Naive thymus-derived CD8-positive, alpha-beta T cell (primary cell): ENCODE measurements around the gene JAK1. TPM values are rescaled to one million over a fixed set of nuclear protein-coding genes. Genes with fewer than 3 reads are reported as not detected.

Source experiments
- ATAC-seq, 2 donors: fragments of 150-1000 bp; cut with Tn5 transposase in 1 of 2; sonication (Bioruptor Pico), chemical (Tn5 transposase) in 1 of 2; 1 replicate in 1 of 2; 2 replicates in 1 of 2; pipeline ENCODE4 v1.10.0; 2021; ENCODE audit warnings: mild to moderate bottlenecking in 2 of 2, moderate library complexity in 2 of 2
- POLR2A ChIA-PET: fragments of 350-600 bp; sonication (Branson Sonifier 250); formaldehyde crosslinking; loops from one replicate; lab custom pipeline; 2021; ENCODE audit warnings: antibody characterized with exemption; lab: Charles Lee
- DNase-seq, 10 donors: peaks; one replicate each; pipeline versions ENCODE4 v3.0.0 to v3.0.0-alpha.2; 2020 to 2022
- H3K27ac Mint-ChIP-seq, 10 donors: one replicate each; pipeline ENCODE4 v1.8.0; 2020 to 2022; ENCODE audit warnings: mild to moderate bottlenecking in 10 of 10, mixed read lengths in 10 of 10, moderate library complexity in 4 of 10, inconsistent platforms in 1 of 10
- H3K27me3 Mint-ChIP-seq, 5 donors: one replicate each; pipeline ENCODE4 v1.8.0; 2021 to 2022; ENCODE audit warnings: mixed read lengths in 5 of 5
- H3K36me3 Mint-ChIP-seq, 3 donors: one replicate each; pipeline ENCODE4 v1.8.0; 2020 to 2022; ENCODE audit warnings: mixed read lengths in 3 of 3, mild to moderate bottlenecking in 2 of 3, inconsistent platforms in 1 of 3
- H3K4me1 Mint-ChIP-seq, 4 donors: one replicate each; pipeline ENCODE4 v1.8.0; 2021 to 2022; ENCODE audit warnings: mixed read lengths in 4 of 4
- H3K4me3 Mint-ChIP-seq, 10 donors: one replicate each; pipeline ENCODE4 v1.8.0; 2020 to 2022; ENCODE audit warnings: mild to moderate bottlenecking in 10 of 10, mixed read lengths in 10 of 10, moderate library complexity in 6 of 10, inconsistent platforms in 1 of 10
- H3K9me3 Mint-ChIP-seq, 9 donors: one replicate each; pipeline ENCODE4 v1.8.0; 2020 to 2022; ENCODE audit warnings: mixed read lengths in 9 of 9, mild to moderate bottlenecking in 3 of 9, inconsistent platforms in 1 of 9, moderate library complexity in 1 of 9
- polyA plus RNA-seq, 3 donors: library from polyadenylated mRNA; unstranded; fragments of 300-500 nt; fragmentation: Illumina TruSeq; gene quantifications; one replicate each; pipeline ENCODE4 v1.2.3, GENCODE V29; 2021
- total RNA-seq, 8 experiments: library from RNA in 2 of 8; stranded (reverse) in 2 of 8; gene quantifications; one replicate each; pipeline ENCODE4 v1.2.3 and lab custom pipeline; 2021 to 2026

Gene JAK1
- total and polyA plus RNA-seq, 5 experiments from 2014 or later: 162 to 361 (median 244) TPM

DNA sequence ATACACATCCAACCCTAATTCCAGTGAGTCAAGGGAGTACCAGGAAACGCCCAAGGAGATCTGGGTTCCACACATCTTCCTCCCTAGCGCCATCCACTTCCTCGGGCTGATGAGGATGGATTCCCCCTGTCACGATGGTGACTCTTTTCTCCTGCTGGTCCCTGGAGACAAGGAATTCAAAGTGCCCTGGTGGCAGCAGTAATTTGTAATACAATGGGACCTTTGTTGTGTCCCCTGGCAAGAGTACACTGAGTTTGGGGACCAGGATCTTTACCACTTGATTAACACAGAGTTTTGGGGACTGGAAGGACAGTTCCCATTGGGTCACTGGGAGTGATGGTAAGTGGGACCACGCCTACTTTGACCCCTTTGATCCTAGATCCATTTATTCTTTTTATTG lies 9.4 kb upstream of the JAK1 start:
- H3K27me3 Mint-ChIP-seq: no peaks in the 10 kb centered on the region
- POLR2A ChIA-PET: interaction anchor here (0.8 kb wide), 1 partner anchor 13 kb away, joined by 6 read pairs; no protein-coding TSS in a partner anchor
- no peak overlapping the region for H3K4me3 Mint-ChIP-seq
- ATAC-seq: no peak
- peak overlapping the region in 1 of 10 donors; percentile 14 for H3K27ac Mint-ChIP-seq
- no peak for DNase-seq
- peaks cover 3 to 24% (median 5%) of the 10 kb centered on the region in 4 donors for H3K4me1 Mint-ChIP-seq
- H3K9me3 Mint-ChIP-seq: no peaks in the 10 kb centered on the region
- no peaks in the 10 kb centered on the region for H3K36me3 Mint-ChIP-seq

- no peak overlapping the region for H3K27ac Mint-ChIP-seq
- POLR2A ChIA-PET: interaction anchor here (0.8 to 1.1 kb wide), 2 partner anchors 13 to 21 kb away, joined by 3 to 6 read pairs; no protein-coding TSS in a partner anchor
- H3K4me1 Mint-ChIP-seq: peaks cover 3 to 23% (median 5%) of the 10 kb centered on the region in 4 donors
- H3K9me3 Mint-ChIP-seq: no peaks in the 10 kb centered on the region
- no peak overlapping the region for H3K4me3 Mint-ChIP-seq
- DNase-seq (no peak), ATAC-seq (no peak)
- no peaks in the 10 kb centered on the region for H3K27me3 Mint-ChIP-seq
- no peaks in the 10 kb centered on the region for H3K36me3 Mint-ChIP-seq
Measured at GRCh38 chr1:64975127-64975526, 8.8 kb upstream of the JAK1 start.

DNA sequence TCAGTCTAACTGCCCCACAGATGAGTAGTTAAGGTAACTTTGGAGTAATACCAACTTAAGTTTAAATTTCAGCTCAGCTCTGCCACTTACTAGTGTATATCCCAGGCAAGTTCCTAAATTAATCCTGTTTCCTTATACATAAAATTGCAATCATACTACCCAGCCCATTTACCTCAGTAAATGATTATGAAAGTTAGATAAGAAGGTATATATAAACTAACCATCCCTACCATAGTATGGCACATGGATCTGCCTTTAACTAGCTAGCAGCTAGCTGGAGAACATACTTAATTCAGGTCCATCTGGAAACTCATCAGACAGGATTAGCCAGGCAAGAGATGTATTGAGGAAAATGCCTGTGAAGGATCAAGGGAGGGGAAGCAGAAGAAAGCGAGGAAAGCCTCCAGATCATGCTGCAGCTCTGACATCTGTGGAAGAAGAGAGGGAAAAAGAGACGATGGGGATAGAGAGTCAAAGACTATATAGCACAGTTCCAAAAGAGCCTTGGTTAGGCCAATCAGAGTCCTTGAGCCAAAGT lies 8.0 kb upstream of the JAK1 start:
- ATAC-seq (no peak), DNase-seq (no peak)
- Mint-ChIP-seq H3K27ac (peak overlapping the region in 1 of 10 donors; percentile 58), H3K27me3 (no peaks in the 10 kb centered on the region), H3K4me3 (no peak overlapping the region), H3K4me1 (peaks cover 3 to 23% (median 5%) of the 10 kb centered on the region in 4 donors), H3K36me3 (no peaks in the 10 kb centered on the region), H3K9me3 (no peaks in the 10 kb centered on the region)
- POLR2A ChIA-PET: interaction anchor here (1.0 to 1.1 kb wide), 3 partner anchors 8 to 20 kb away, joined by 3 read pairs; partner anchors contain the start of gene JAK1

GRCh38 chr1:64973061-64973647 lies 6.8 kb upstream of the JAK1 start:
- Mint-ChIP-seq H3K36me3 (no peaks in the 10 kb centered on the region), H3K27ac (peak overlapping the region in 2 of 10 donors; percentile 23 to 27), H3K9me3 (no peaks in the 10 kb centered on the region), H3K4me3 (no peak overlapping the region), H3K4me1 (peaks cover 6 to 25% (median 8%) of the 10 kb centered on the region in 4 donors), H3K27me3 (no peaks in the 10 kb centered on the region)
- POLR2A ChIA-PET: interaction anchor here (0.6 to 1.3 kb wide), 3 partner anchors 92 to 345 kb away, joined by 3 read pairs; no protein-coding TSS in a partner anchor
- DNase-seq (no peak), ATAC-seq (no peak)

- POLR2A ChIA-PET: interaction anchor here (0.6 to 1.2 kb wide), 3 partner anchors 51 to 224 kb away, joined by 3 to 5 read pairs (median 3); no protein-coding TSS in a partner anchor
- ATAC-seq: no peak
- no peak overlapping the region for H3K4me3 Mint-ChIP-seq
- H3K27ac Mint-ChIP-seq: peak overlapping the region in 2 of 10 donors; percentile 53 to 60
- DNase-seq: no peak
- no peaks in the 10 kb centered on the region for H3K27me3 Mint-ChIP-seq
- H3K4me1 Mint-ChIP-seq: peaks cover 21 to 44% (median 31%) of the 10 kb centered on the region in 4 donors
- H3K9me3 Mint-ChIP-seq: no peaks in the 10 kb centered on the region
- no peaks in the 10 kb centered on the region for H3K36me3 Mint-ChIP-seq
Measured at GRCh38 chr1:64969305-64970046, 3.1 kb upstream of the JAK1 start.

- Mint-ChIP-seq H3K27me3 (no peaks in the 10 kb centered on the region), H3K4me1 (peaks cover 24 to 47% (median 42%) of the 10 kb centered on the region in 4 donors), H3K4me3 (peak overlapping the region; percentile 77 to 95 (median 92)), H3K27ac (peak overlapping the region; percentile 93 to 98 (median 97)), H3K36me3 (no peaks in the 10 kb centered on the region), H3K9me3 (no peaks in the 10 kb centered on the region)
- DNase-seq (no peak), ATAC-seq (no peak)
- POLR2A ChIA-PET: interaction anchor here (0.9 to 3.4 kb wide), 8 partner anchors 9 to 102 kb away, joined by 4 to 35 read pairs (median 12); no protein-coding TSS in a partner anchor
Measured at GRCh38 chr1:64967381-64967780, 1.0 kb upstream of the JAK1 start.

DNA sequence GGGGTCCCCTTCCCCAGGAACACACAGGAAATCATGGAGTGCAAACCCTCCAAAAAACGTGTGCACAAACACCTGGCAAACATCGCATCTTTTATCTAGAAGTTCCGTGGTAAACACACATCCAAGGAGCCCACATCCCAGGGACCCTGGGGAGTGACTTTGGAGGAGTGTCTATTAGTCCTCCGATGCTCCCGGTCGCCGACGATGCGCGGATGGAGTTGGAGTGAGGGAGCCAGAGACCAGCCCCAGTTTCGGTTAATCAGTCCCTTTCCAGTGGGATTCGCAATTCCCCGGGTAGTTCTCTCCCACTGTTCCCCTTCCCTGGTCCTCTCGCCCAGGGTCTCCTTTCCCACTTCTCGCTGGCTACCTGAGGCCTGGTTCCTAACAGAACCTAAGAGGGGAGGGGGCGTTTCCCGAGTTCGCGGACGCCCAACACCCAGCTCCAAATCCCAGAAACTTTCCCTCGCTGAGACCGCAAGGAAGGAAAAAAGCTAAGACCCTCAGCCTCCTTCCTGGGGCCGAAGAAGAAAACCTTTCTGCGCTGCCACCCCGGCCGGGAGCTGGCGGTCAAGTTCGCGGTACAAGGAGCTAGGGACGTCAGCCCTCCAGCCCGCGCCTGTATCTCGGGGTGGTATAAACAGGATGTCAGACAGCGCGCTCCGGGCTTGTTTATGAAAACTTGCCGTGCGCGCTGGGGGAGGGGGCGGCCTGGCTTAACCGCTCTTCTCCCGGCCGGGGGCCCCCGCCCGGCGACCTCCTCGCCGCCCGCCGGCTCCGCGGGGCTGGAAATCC lies 787 bp downstream of the JAK1 start:
- peaks cover 0 to 3% (median 0%) of the 10 kb centered on the region in 3 donors for H3K36me3 Mint-ChIP-seq
- H3K27me3 Mint-ChIP-seq: no peaks in the 10 kb centered on the region
- ATAC-seq: peak; percentile 54 to 68
- peak overlapping the region; percentile 77 to 96 (median 93) for H3K4me3 Mint-ChIP-seq
- peak overlapping the region; percentile 68 to 98 (median 96) for H3K27ac Mint-ChIP-seq
- POLR2A ChIA-PET: interaction anchor here (0.7 to 3.4 kb wide), 25 partner anchors 9 to 455 kb away, joined by 3 to 43 read pairs (median 5); partner anchors contain the start of genes LEPR and LEPROT
- H3K4me1 Mint-ChIP-seq: peaks cover 39 to 66% (median 61%) of the 10 kb centered on the region in 4 donors
- H3K9me3 Mint-ChIP-seq: no peaks in the 10 kb centered on the region
- DNase-seq: peak; percentile 67 to 89 (median 78)

GRCh38 chr1:64963466-64963865 lies 2.9 kb downstream of the JAK1 start:
- H3K4me1 Mint-ChIP-seq: peaks cover 44 to 87% (median 79%) of the 10 kb centered on the region in 4 donors
- ATAC-seq: no peak
- H3K27me3 Mint-ChIP-seq: no peaks in the 10 kb centered on the region
- POLR2A ChIA-PET: no interaction called here
- peak overlapping the region; percentile 77 to 96 (median 93) for H3K4me3 Mint-ChIP-seq
- DNase-seq: no peak
- H3K27ac Mint-ChIP-seq: peak overlapping the region in 9 of 10 donors; percentile 46 to 98 (median 94)
- peaks cover 0 to 3% (median 0%) of the 10 kb centered on the region in 3 donors for H3K36me3 Mint-ChIP-seq
- H3K9me3 Mint-ChIP-seq: no peaks in the 10 kb centered on the region

DNA sequence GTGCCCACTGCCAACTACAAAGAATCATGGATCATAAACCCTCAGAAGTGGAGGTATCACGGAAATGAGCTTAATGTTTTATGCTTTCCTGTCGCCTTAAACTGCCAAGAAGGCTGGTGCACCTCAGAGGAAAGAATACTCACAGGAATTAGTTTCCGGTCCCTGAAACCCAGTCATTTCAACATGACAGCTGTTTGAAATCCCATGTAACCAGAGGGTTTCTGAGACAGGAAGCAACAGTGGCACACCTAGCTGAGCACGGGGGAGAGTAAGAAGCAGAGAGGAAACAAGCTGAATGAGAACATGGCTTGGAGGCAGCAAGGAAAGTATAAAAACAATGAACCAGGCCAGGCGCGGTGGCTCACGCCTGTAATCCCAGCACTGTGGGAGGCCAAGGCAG lies 3.9 kb downstream of the JAK1 start:
- H3K36me3 Mint-ChIP-seq: peaks cover 0 to 3% (median 0%) of the 10 kb centered on the region in 3 donors
- H3K27me3 Mint-ChIP-seq: no peaks in the 10 kb centered on the region
- peak in 8 of 10 donors; percentile 4 to 55 (median 17) for DNase-seq
- POLR2A ChIA-PET: interaction anchor here (0.6 to 2.2 kb wide), 12 partner anchors 10 to 106 kb away, joined by 3 to 7 read pairs (median 4); no protein-coding TSS in a partner anchor
- no peaks in the 10 kb centered on the region for H3K9me3 Mint-ChIP-seq
- ATAC-seq: no peak
- peaks cover 39 to 85% (median 69%) of the 10 kb centered on the region in 4 donors for H3K4me1 Mint-ChIP-seq
- peak overlapping the region; percentile 68 to 98 (median 83) for H3K27ac Mint-ChIP-seq
- peak overlapping the region; percentile 47 to 88 (median 74) for H3K4me3 Mint-ChIP-seq

- Mint-ChIP-seq H3K36me3 (peaks cover 0 to 3% (median 0%) of the 10 kb centered on the region in 3 donors), H3K9me3 (no peaks in the 10 kb centered on the region), H3K27me3 (no peaks in the 10 kb centered on the region), H3K27ac (peak overlapping the region; percentile 68 to 98 (median 83)), H3K4me3 (peak overlapping the region; percentile 47 to 88 (median 74)), H3K4me1 (peaks cover 35 to 79% (median 64%) of the 10 kb centered on the region in 4 donors)
- POLR2A ChIA-PET: interaction anchor here (0.6 to 2.2 kb wide), 13 partner anchors 9 to 107 kb away, joined by 3 to 7 read pairs (median 4); no protein-coding TSS in a partner anchor
- ATAC-seq: no peak
- no peak for DNase-seq
Measured at GRCh38 chr1:64961923-64962322, 4.4 kb downstream of the JAK1 start.

DNA sequence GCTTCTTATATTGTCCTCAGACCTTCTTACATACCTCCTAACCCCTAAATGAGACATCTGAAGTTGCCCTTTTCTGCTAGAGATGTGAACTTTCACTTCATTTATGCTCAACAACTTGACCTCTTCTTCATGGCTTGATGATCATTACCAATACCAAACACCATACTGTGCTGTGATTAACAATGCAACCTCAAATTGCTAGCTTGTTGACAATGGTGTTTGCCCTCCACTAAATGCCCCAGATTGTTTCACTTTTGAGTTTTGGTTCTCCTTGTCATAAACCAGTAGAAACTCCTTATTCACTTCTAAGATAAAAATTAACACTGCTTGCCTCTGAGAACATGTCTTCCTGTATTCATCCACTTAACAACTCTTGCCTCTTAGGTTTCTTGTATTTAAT lies 5.6 kb downstream of the JAK1 start:
- Mint-ChIP-seq H3K9me3 (no peaks in the 10 kb centered on the region), H3K27ac (peak overlapping the region in 9 of 10 donors; percentile 8 to 98 (median 73)), H3K36me3 (peaks cover 0 to 3% (median 0%) of the 10 kb centered on the region in 3 donors), H3K27me3 (no peaks in the 10 kb centered on the region), H3K4me3 (peak overlapping the region; percentile 4 to 88 (median 72)), H3K4me1 (peaks cover 33 to 76% (median 61%) of the 10 kb centered on the region in 4 donors)
- no peak for ATAC-seq
- DNase-seq: no peak
- POLR2A ChIA-PET: interaction anchor here (0.7 to 2.2 kb wide), 5 partner anchors 11 to 409 kb away, joined by 3 to 7 read pairs (median 3); no protein-coding TSS in a partner anchor
